CD4-positive, alpha-beta T cell treated with Interleukin-4 for 4 hours (primary cell): ENCODE results near the gene CRTC3.
"Not testable (repeated sequence)": the region's sequence is repeated elsewhere in the genome, so short reads cannot be mapped to it uniquely, and the experiment has no call there.

Source experiments
- DNase-seq: peaks from one replicate; pipeline ENCODE4 v3.0.0-alpha.2; 2020

The CRTC3 gene

DNA sequence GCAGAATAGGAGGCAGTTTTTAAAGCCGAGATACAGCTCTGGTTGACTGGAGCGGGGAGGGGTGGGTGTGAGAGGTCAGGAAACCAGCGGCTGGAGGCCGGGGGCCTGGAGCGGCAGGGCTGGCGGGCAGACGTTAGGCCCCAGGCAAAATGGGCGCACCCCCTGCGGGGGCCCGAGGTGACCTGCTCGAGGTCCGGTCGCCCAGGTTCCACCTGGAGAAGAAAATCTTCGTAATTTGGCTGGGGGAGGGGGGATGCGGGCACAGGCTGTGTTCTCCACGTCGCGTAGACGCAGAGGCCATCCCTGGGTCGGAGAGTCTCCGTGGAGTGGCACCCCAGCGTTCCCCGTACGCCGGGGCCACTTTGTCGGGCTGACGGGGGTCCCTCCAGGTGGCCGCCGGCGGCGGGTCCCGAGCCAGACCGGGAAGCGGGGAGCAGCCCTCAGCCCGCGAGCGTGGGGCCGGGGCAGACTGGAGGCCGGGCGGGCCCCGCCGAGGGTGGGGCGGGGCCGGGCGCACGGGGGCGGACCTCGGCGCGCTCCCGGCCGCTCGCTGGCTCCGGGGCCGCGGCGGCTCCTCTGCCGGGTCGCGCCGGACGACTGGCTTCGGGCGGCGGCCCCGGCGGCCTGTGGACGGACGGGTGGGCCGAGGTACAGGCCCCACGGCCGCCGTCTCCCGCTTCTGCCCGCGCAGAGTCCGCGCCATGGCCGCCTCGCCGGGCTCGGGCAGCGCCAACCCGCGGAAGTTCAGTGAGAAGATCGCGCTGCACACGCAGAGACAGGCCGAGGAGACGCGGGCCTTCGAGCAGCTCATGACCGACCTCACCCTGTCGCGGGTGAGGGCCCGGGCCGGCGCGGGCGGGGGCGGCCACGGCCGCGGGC lies at the start of gene CRTC3:
Gene CRTC3, plus strand, starts transcription at position 553 of the 879 bp plus-strand sequence. Its CDS starts 149 bp downstream, at position 702.
- peak; percentile 40 for DNase-seq

GRCh38 chr15:90481023-90481422 lies 48.7 kb upstream of the CRTC3 start:
- DNase-seq = peak; percentile 37

DNA sequence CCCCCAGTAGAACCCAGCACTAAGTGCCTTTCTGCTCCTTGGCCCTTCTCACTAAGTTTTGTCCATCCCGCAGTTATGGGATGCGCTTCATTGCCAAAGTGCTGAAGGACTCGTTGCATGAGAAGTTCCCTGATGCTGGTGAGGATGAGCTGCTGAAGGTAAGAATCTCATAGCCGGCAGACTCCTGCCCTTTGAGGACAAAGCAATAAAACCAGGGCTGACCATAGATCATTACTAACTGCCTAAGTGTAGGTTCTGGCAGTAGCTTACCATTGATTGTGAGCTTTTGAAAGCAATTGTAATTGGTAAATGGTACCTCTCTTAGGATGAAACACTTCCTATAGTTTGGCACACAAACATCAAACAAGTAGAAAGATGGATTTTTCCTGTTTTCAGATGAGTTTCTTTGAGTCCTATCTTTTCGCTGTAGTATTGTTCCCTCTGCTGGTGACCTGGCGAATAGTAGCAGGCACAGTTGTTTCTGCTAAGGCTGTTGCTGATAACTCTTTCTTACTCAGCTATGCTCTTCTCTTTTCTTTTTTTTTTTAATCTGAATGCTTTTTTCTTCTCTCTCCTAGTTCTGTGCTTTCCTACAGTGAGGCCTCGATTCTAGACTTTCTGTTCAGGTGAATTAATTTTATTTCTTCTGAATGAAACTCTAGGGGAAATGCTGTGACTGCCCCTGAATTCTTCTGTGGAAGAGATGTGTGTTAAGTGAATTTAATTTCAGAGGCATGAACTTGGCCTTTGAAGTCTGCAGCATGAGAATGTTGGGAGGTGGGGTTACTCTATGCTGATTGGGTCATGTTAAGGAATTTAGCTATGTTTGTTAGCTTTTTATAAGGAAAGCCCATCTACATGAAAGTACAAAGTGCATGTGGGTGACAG lies 47.4 kb upstream of the CRTC3 start:
- DNase-seq = peak; percentile 24

DNA sequence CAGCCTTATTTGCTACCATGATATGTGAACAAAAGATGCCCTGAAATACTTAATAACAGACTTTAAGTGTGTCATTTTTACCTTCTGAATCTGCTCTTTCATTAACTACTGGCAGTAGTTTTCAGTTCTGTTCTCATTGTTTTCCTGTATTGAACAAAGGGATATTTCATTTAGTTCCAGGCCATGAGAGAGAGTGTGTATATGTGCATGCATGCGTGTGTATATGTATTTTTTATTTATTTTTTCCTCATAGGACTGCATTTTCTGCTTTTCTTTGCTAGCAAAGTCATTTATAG lies 46.8 kb upstream of the CRTC3 start:
- no peak for DNase-seq

DNA sequence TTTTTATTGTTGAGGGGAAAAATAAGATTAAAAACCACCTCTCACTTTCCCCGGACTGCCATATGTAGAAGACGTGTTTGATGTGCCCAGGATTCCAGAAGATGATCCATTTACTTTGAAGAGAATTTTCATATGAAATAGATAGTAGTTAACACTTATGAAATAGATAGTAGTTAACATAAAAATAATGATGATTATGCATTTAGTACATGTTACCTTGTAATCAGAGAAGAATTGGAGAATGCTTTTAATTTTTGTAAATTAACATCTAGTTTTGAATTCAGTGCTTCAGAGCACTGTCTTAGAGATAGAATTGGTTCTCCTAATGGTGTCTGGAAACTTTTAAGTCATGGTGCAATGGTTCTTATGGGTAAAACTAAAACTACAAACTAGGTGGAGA lies 46.1 kb upstream of the CRTC3 start:
- DNase-seq = no peak

- DNase-seq = no peak
Observed at GRCh38 chr15:90487186-90487585, 42.5 kb upstream of the CRTC3 start.

DNA sequence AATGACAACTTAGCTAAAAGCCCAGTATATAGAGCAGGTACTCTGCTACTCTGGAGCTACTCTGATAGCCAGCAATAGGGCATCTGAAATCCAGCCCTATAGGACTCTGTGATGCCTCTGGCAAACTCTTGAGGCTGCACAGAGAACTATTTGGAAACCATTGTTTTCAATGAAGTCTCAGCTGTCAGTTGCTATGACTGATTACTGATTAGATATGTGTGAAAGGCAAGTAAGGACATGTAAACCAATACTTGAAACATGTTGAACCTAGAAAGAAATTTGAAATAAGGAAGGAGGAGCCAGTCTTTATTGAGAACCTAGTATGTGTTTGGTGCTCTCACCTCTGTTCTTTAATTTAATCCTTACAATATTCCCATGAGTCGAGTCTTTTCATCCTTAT lies 40.2 kb upstream of the CRTC3 start:
- DNase-seq = no peak

GRCh38 chr15:90489944-90490343 lies 39.8 kb upstream of the CRTC3 start:
- no peak for DNase-seq

- no peak for DNase-seq
Observed at GRCh38 chr15:90493647-90494046, 36.1 kb upstream of the CRTC3 start.

GRCh38 chr15:90495067-90495466 lies 34.7 kb upstream of the CRTC3 start:
- no peak for DNase-seq

DNA sequence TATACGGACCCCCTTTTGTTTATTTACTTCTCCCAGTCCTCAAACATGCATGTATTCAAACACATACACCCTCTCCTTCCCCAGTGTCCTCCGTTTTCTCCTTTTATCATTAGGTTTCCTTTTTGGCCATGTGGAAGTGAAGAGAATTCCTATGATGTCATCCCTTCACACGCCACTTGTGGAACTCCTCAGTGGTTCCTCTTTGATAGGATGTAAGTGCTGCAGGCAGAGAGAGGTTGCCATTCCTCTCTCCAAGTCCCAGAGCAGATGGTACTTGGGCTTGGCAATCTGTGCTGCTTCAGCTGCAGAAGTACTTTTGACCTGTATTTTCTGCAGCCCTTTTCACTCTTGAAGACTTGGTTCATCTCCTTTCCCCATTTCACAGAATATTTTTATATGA lies 32.9 kb upstream of the CRTC3 start:
- no peak for DNase-seq

- no peak for DNase-seq
Observed at GRCh38 chr15:90497376-90497775, 32.3 kb upstream of the CRTC3 start.

DNA sequence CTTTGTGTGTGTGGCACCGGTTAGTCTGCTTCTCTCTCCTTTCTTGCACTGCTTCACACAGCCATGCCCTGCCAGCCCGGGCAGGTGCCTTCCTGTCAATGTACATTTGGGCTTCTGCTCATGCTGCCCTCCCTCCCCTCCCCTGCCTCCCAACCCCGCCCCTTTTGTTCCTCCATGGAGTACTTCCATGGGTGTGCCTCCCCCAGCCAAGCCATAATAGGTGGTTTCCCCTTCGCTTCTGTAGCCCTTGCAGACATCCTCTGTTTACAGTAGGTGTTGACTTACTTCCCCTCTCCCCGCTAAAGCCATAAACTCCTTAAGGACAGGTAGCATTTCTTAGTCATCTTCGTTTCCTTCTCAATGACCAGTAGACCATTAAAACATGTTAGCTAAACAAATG lies 31.8 kb upstream of the CRTC3 start:
- DNase-seq = no peak

- DNase-seq = no peak
Observed at GRCh38 chr15:90500171-90500570, 29.6 kb upstream of the CRTC3 start.

DNA sequence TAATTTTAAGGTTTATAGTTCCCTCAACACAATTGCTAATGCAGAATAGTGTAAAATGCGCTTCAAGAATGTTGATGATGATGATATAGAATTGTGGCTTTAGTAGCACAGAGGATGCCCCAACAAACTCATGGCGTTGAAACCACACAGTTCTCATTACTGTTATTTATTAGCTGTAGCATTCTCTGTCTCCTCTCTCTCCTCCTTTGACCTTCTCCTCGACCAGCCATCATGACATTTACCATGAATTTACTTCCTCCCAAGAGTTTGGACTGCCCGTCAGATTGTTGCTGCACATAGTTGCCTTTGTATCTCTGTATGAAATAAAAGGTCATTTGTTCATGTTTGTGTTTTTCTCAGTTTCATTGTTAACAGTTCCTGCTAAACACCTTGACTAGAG lies 27.8 kb upstream of the CRTC3 start:
- DNase-seq = no peak

DNA sequence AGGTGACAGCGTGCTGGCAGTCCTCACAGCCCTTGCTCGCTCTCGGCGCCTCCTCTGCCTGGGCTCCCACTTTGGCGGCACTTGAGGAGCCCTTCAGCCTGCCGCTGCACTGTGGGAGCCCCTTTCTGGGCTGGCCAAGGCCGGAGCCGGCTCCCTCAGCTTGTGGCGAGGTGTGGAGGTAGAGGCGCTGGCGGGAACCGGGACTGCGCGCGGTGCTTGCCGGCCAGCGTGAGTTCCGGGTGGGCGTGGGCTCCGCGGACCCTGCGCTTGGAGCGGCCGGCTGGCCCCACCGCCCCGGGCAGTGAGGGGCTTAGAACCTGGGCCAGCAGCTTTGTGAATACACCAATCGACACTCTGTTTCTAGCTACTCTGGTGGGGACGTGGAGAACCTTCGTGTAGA lies 18.9 kb upstream of the CRTC3 start:
- DNase-seq = not testable (repeated sequence)

GRCh38 chr15:90511211-90511618 lies 18.5 kb upstream of the CRTC3 start:
- DNase-seq = not testable (repeated sequence)

GRCh38 chr15:90512276-90512675 lies 17.4 kb upstream of the CRTC3 start:
- DNase-seq = no peak

DNA sequence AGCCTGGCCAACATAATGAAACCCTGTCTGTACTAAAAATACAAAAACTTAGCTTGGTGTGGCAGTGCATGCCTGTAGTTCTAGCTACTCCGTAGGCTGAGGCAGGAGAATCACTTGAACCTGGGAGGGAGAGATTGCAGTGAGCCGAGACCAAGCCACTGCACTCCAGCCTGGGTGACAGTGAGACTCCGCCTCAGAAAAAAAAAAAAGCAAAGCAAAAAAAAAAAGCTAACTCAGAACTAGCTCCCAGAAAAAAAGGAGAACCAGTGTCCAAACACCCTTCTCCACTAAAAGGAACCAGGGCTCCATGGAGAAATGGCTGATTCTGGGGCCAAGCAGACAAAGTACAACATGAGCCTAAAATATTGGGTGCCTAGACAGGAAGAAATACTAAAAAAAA lies 16.7 kb upstream of the CRTC3 start:
- DNase-seq = no peak

GRCh38 chr15:90513448-90513847 lies 16.3 kb upstream of the CRTC3 start:
- DNase-seq = no peak

DNA sequence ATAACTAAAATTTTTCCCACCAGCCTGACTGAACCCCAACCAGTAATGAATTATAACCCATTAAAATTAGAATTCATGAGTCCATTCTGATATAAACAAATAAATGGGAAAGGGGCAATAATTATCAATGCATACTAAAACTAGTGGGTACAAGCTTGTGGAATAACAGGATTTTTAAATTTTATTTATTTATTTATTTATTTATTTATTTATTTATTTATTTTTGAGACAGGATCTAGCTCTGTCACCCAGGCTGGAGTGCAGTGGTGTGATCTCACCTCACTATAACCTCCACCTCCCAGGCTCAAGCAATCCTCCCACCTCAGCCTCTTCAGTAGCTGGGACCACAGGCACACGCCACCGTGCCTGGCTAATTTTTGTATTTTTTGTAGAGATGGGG lies 15.8 kb upstream of the CRTC3 start:
- not testable (repeated sequence) for DNase-seq

- no peak for DNase-seq
Observed at GRCh38 chr15:90519688-90520087, 10.0 kb upstream of the CRTC3 start.

DNA sequence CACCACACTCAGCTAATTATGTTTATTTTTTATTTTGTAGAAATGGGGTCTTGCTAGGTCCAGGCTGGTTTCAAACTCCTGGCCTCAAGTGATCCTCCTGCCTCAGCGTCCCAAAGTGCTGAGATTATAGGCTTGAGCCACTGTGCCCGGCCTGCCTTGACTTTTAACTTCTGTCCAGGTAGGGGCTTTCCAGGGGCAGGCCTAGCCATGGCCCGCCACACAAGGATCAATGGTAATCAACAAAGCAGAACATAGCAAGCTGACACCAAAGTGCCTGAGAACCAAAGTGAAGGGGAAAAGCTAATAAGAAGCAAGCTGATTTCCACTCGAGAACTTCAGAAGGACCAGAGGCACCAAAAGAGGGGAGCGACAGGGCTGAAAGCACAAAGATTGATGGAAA lies 9.4 kb upstream of the CRTC3 start:
- no peak for DNase-seq

DNA sequence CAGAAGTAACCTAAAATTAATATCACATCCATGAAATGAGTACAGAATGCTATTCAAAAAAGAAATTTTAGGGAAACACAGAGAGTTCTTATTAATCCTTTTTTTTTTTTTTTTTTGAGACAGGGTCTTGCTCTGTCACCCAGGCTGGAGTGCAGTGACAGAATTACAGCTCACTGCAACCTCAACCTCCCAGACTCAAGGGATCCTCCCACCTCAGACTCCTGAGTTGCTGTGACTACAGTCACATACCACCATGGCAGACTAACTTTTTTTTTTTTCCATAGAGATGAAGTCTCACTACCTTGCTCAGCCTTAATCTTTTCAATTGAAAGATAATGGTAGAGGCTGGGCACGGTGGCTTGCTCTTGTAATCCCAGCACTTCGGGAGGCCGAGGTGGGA lies 6.3 kb upstream of the CRTC3 start:
- no peak for DNase-seq
